ENCODE results near the gene PRR14L. TPM values are rescaled to one million over a fixed set of nuclear protein-coding genes. Genes with fewer than 3 reads are reported as not detected.

PRR14L gene
- total RNA-seq, 2 experiments from 2014 or later: 40.2 to 45.1 TPM

GRCh38 chr22:31732089-31732829, 17.7 kb downstream of the PRR14L start:
- DNase-seq: no peak

GRCh38 chr22:31730344-31730711, 19.6 kb downstream of the PRR14L start:
- ChIA-PET CTCF (interaction anchor here (0.7 kb wide), 1 partner anchor 18 kb away, joined by 3 read pairs; no protein-coding TSS in a partner anchor), POLR2A (no interaction called here)
- intact Hi-C loops (cut with micrococcal nuclease): no loop called here
- Mint-ChIP-seq H3K36me3 (ENCODE audit: low read depth) (peaks cover 21% of the 10 kb centered on the region), H3K27me3 (no peaks in the 10 kb centered on the region), H3K4me3 (no peak overlapping the region), H3K4me1 (ENCODE audit: low read depth) (peaks cover 25% of the 10 kb centered on the region), H3K9me3 (no peaks in the 10 kb centered on the region), H3K27ac (no peak overlapping the region)
- ATAC-seq (no peak), DNase-seq (no peak)
- no peak for TF ChIP-seq CTCF (IDR thresholded peaks at IDR 0.05)

More at GRCh38 chr22:31732089-31732829, 17.7 kb downstream of the PRR14L start:
- ChIA-PET POLR2A (interaction anchor here (0.9 kb wide), 2 partner anchors 11 to 101 kb away, joined by 3 read pairs; no protein-coding TSS in a partner anchor), CTCF (interaction anchor here (0.7 kb wide), 1 partner anchor 26 kb away, joined by 4 read pairs; no protein-coding TSS in a partner anchor)
- peaks cover 21% of the 10 kb centered on the region for H3K36me3 Mint-ChIP-seq (ENCODE audit: low read depth)
- peaks cover 27% of the 10 kb centered on the region for H3K4me1 Mint-ChIP-seq (ENCODE audit: low read depth)
- H3K27me3 Mint-ChIP-seq: no peaks in the 10 kb centered on the region
- TF ChIP-seq CTCF (IDR thresholded peaks at IDR 0.05): no peak
- no peak overlapping the region for H3K4me3 Mint-ChIP-seq
- no peak overlapping the region for H3K27ac Mint-ChIP-seq
- no peak for ATAC-seq
- no peaks in the 10 kb centered on the region for H3K9me3 Mint-ChIP-seq
- intact Hi-C loops (cut with micrococcal nuclease): no loop called here

- ChIA-PET CTCF (no interaction called here), POLR2A (no interaction called here)
- Mint-ChIP-seq H3K27me3 (no peaks in the 10 kb centered on the region), H3K4me3 (no peak overlapping the region), H3K4me1 (ENCODE audit: low read depth) (peaks cover 14% of the 10 kb centered on the region), H3K36me3 (ENCODE audit: low read depth) (peaks cover 14% of the 10 kb centered on the region), H3K9me3 (no peaks in the 10 kb centered on the region), H3K27ac (no peak overlapping the region)
- no peak for DNase-seq
- no peak for TF ChIP-seq CTCF (IDR thresholded peaks at IDR 0.05)
- intact Hi-C loops (cut with micrococcal nuclease): no loop called here
- ATAC-seq: no peak
Measured at GRCh38 chr22:31728857-31729256, 21.1 kb downstream of the PRR14L start.

GRCh38 chr22:31726692-31727091, 23.2 kb downstream of the PRR14L start:
- Mint-ChIP-seq H3K9me3 (no peaks in the 10 kb centered on the region), H3K27me3 (no peaks in the 10 kb centered on the region), H3K4me3 (no peak overlapping the region), H3K27ac (no peak overlapping the region), H3K36me3 (ENCODE audit: low read depth) (peaks cover 21% of the 10 kb centered on the region), H3K4me1 (ENCODE audit: low read depth) (peaks cover 5% of the 10 kb centered on the region)
- no peak for TF ChIP-seq CTCF (IDR thresholded peaks at IDR 0.05)
- DNase-seq: no peak
- ChIA-PET POLR2A (no interaction called here), CTCF (no interaction called here)
- intact Hi-C loops (cut with micrococcal nuclease): no loop called here
- ATAC-seq: no peak

GRCh38 chr22:31723723-31724122, 26.2 kb downstream of the PRR14L start:
- no peak for TF ChIP-seq CTCF (IDR thresholded peaks at IDR 0.05)
- H3K27me3 Mint-ChIP-seq: no peaks in the 10 kb centered on the region
- ATAC-seq (no peak), DNase-seq (no peak)
- H3K4me3 Mint-ChIP-seq: no peak overlapping the region
- no peaks in the 10 kb centered on the region for H3K9me3 Mint-ChIP-seq
- POLR2A ChIA-PET: interaction anchor here (0.7 kb wide), 1 partner anchor 55 kb away, joined by 3 read pairs; no protein-coding TSS in a partner anchor
- intact Hi-C loops (cut with micrococcal nuclease): no loop called here
- H3K4me1 Mint-ChIP-seq (ENCODE audit: low read depth): peaks cover under 1% of the 10 kb centered on the region
- CTCF ChIA-PET: interaction anchor here (1.4 kb wide), 1 partner anchor 18 kb away, joined by 3 read pairs; no protein-coding TSS in a partner anchor
- H3K36me3 Mint-ChIP-seq (ENCODE audit: low read depth): peaks cover 28% of the 10 kb centered on the region
- H3K27ac Mint-ChIP-seq: no peak overlapping the region

All from activated CD8-positive, alpha-beta T cell treated with anti-CD3 and anti-CD28 coated beads for 36 hours (primary cell).